ENCODE measurements around the gene ZNF850. TPM values are rescaled to one million over a fixed set of nuclear protein-coding genes. Genes with fewer than 3 reads are reported as not detected.
"Not testable (repeated sequence)": the region's sequence is repeated elsewhere in the genome, so short reads cannot be mapped to it uniquely, and the experiment has no call there.

Gene ZNF850
- total and polyA plus RNA-seq, 12 donors, result 0.80 to 7.9 (median 3.8) TPM

DNA sequence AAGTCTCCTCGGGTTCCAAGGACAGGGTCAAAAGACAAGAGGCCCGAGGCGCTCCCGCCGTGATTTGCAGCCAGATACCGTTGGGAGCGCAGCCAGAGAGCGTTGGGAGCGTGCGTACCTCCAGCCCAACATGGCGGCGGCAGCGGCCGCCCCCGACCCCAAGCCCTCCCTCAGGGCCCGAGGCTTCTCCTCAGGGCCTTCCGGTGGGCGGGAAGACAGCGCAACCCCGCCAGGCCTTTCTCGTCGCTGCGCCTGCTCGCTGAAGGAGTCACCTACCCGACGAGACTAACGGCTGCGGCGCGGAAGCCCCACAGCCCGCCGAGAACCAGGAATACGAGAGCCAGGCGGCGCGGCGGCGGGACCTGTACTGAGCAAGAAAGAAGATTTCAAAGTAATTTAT is 3.2 kb upstream of the ZNF850 start:
- ATAC-seq (peak in 5 of 8 donors; percentile 10 to 30 (median 23)), DNase-seq (peak; percentile 50 to 57)
- Histone ChIP-seq H3K4me1 (peaks cover 0 to 17% (median 11%) of the 10 kb centered on the region in 9 donors), H3K9me3 (peaks cover 0 to 79% (median 0%) of the 10 kb centered on the region in 11 donors), H3K4me3 (peak overlapping the region in 7 of 10 donors; percentile 39 to 54 (median 40)), H3K27me3 (no peaks in the 10 kb centered on the region), H3K27ac (peak overlapping the region in 8 of 10 donors; percentile 38 to 80 (median 56)), H3K36me3 (no peaks in the 10 kb centered on the region)
- TF ChIP-seq, protein P1, sequence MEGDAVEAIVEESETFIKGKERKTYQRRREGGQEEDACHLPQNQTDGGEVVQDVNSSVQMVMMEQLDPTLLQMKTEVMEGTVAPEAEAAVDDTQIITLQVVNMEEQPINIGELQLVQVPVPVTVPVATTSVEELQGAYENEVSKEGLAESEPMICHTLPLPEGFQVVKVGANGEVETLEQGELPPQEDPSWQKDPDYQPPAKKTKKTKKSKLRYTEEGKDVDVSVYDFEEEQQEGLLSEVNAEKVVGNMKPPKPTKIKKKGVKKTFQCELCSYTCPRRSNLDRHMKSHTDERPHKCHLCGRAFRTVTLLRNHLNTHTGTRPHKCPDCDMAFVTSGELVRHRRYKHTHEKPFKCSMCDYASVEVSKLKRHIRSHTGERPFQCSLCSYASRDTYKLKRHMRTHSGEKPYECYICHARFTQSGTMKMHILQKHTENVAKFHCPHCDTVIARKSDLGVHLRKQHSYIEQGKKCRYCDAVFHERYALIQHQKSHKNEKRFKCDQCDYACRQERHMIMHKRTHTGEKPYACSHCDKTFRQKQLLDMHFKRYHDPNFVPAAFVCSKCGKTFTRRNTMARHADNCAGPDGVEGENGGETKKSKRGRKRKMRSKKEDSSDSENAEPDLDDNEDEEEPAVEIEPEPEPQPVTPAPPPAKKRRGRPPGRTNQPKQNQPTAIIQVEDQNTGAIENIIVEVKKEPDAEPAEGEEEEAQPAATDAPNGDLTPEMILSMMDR (IDR thresholded peaks at IDR 0.05), result no peak
- intact Hi-C loops (cut with DNase I), result loop anchor here in 2 of 10 donors (10.0 kb wide), 2 partner anchors 59 to 91 kb away; partner anchors contain the start of genes ZNF567 (in 1 of the 2) and ZNF790 (in 1 of the 2)
- 3 to 15% methylated on average over 38 of the region's 38 CpGs for WGBS, 2 donors

DNA sequence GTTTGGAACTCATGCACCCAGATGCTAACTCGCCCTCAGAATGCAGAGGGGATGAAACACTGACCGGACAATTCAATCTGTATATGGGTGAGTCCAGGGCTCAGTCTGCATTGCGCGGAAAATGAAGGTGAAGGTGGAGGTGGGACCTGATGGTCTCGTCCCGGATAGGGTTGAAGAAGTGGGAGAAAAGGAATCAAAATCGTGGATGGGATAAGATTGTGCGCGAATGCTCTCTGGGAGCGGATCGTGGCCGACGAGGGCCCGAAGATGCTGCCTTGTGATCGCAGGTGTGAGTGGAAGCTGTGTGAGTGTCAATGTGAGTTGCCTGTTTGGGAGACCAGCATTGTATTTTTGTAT is 594 bp upstream of the ZNF850 start:
- no peaks in the 10 kb centered on the region for H3K27me3 ChIP-seq
- peak overlapping the region in 9 of 10 donors; percentile 65 to 92 (median 85) for H3K27ac ChIP-seq
- WGBS, 2 donors, result 4 to 5% methylated on average over 15 of the region's 15 CpGs
- peaks cover 0 to 79% (median 10%) of the 10 kb centered on the region in 11 donors for H3K9me3 ChIP-seq
- peaks cover 0 to 13% (median 0%) of the 10 kb centered on the region in 9 donors for H3K36me3 ChIP-seq
- intact Hi-C loops (cut with DNase I), result loop anchor here in 5 of 10 donors (1.0 to 10.0 kb wide), 7 partner anchors 24 to 144 kb away; partner anchors contain the start of genes ZNF345 (in 2 of the 5), ZNF790 (in 2 of the 5), ZNF567 (in 1 of the 5) and ZNF568 (in 1 of the 5)
- H3K4me3 ChIP-seq, result peak overlapping the region; percentile 26 to 96 (median 72)
- ATAC-seq, result no peak
- TF ChIP-seq, protein P1 (IDR thresholded peaks at IDR 0.05), result no peak
- DNase-seq, result no peak
- peaks cover 0 to 26% (median 17%) of the 10 kb centered on the region in 9 donors for H3K4me1 ChIP-seq

DNA sequence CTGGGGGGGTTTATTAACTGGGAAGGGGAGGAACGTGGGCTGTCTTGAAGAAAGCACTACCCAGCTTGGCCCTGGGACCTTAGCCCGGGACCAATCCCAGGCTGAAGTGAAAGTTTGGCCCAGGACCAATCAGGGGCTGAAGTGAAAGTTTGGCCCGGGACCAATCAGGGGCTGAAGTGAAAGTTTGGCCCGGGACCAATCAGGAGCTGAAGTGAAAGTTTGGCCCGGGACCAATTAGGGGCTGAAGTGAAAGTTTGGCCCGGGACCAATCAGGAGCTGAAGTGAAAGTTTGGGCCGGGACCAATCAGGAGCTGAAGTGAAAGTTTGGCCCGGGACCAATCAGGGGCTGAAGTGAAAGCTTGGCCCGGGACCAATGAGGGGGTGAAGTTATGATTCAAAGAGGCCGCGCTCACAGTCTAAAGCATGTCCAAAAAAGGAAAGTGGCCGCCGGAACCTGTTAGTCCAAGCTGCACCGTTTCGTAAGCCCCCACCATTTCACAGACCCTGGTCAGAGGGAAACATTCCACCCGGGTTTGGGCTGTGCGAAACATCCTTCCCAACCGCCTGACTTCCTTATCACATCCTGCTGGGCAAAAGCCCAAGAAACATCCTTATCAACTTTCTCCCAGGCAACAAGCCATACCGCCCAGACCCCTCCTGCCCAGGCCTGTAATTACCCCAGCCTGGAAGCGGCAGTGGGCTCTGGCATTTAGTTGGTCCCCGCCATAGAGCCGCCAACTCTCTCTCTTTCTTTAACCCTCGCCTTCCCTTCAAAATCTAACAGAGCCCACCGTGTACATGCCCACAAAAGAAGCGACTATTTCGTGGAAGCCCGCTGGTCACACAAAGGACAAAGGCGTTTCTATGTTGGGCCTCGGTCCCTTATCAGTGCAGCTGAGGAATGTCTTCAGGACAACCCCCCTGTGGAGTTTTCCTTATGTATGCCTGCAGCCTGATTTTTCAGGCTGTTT is 1.1 kb downstream of the ZNF850 start:
- 0 to 1% methylated on average over 29 of the region's 29 CpGs for WGBS, 2 donors
- TF ChIP-seq, protein P1 (IDR thresholded peaks at IDR 0.05), result no peak
- Histone ChIP-seq H3K4me1 (peaks cover 0 to 26% (median 17%) of the 10 kb centered on the region in 9 donors), H3K27ac (peak overlapping the region; percentile 20 to 92 (median 85)), H3K36me3 (peaks cover 0 to 22% (median 4%) of the 10 kb centered on the region in 9 donors), H3K27me3 (no peaks in the 10 kb centered on the region), H3K9me3 (peaks cover 0 to 79% (median 15%) of the 10 kb centered on the region in 11 donors), H3K4me3 (peak overlapping the region; percentile 26 to 96 (median 72))
- ATAC-seq (peak; percentile 12 to 69 (median 58)), DNase-seq (peak; percentile 48 to 90)
- intact Hi-C loops (cut with DNase I), result loop anchor here in 4 of 10 donors (1.0 to 10.0 kb wide), 9 partner anchors 25 to 146 kb away; partner anchors contain the start of genes ZNF790 (in 3 of the 4), ZNF345 (in 2 of the 4), ZNF567 (in 1 of the 4) and ZNF568 (in 1 of the 4)

DNA sequence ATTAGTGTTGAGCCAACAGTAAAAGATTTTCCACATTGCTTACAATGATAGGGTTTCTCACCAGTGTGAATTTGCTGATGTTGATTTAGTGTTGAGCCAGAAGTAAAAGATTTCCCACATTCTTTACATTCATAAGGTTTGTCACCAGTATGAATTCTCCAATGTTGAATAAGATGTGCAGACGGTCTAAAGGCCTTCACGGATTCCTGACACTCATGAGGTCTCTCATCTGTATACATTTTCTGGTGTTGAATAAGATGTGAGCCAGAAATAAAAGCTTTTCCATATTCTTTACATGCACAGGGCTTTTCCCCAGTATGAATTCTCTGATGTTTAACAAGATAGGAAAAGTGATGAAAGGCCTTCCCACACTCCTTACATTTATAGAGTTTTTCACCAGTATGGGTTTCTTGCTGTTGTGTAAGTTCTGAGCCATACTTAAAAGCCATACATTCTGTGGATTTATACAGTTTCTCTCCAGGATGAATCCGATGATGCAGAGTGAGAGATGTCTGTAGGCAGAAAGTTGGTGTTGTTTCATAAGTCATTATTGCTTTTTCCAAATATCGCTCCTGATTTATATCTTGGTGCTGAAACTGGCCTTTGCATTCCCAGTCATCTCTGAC is 22.4 kb downstream of the ZNF850 start:
- WGBS, 2 donors, result 99% methylated on average over 4 of the region's 4 CpGs
- H3K27ac ChIP-seq, result no peak overlapping the region
- H3K27me3 ChIP-seq, result no peaks in the 10 kb centered on the region
- peaks cover 12 to 100% (median 86%) of the 10 kb centered on the region in 9 donors for H3K36me3 ChIP-seq
- no peak overlapping the region for H3K4me3 ChIP-seq
- peaks cover 20 to 100% (median 100%) of the 10 kb centered on the region in 11 donors for H3K9me3 ChIP-seq
- intact Hi-C loops (cut with DNase I), result no loop called here
- TF ChIP-seq, protein P1 (IDR thresholded peaks at IDR 0.05), result no peak
- DNase-seq (no peak), ATAC-seq (no peak)
- H3K4me1 ChIP-seq, result no peaks in the 10 kb centered on the region

DNA sequence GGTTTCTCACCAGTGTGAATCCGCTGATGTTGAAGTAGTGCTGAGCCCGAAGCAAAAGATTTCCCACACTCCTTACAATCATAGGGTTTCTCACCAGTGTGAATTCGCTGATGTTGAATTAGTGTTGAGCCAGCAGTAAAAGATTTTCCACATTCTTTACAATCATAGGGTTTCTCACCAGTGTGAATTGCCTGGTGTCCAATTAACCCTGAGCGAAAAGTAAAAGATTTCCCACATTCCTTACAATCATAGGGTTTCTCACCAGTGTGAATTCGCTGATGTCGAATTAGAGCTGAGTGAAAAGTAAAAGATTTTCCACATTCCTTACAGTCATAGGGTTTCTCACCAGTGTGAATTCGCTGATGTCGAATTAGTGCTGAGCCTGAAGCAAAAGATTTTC is 23.0 kb downstream of the ZNF850 start:
- intact Hi-C loops (cut with DNase I), result loop anchor here in 2 of 10 donors (10.0 kb wide), 2 partner anchors 105 to 115 kb away; no protein-coding TSS in a partner anchor
- Histone ChIP-seq H3K9me3 (peaks cover 20 to 100% (median 100%) of the 10 kb centered on the region in 11 donors), H3K36me3 (peaks cover 12 to 100% (median 80%) of the 10 kb centered on the region in 9 donors)
- not testable (repeated sequence) for H3K27me3 ChIP-seq, DNase-seq, H3K27ac ChIP-seq, H3K4me3 ChIP-seq, ATAC-seq, H3K4me1 ChIP-seq
- 98% methylated on average over 8 of the region's 8 CpGs for WGBS, 2 donors
